Nephron (organoid): ENCODE results near the gene SMYD5.
"Not testable (repeated sequence)": the region's sequence is repeated elsewhere in the genome, so short reads cannot be mapped to it uniquely, and the experiment has no call there.

ENCODE experiments used
- H3K27ac Mint-ChIP-seq, 3 experiments: 2 replicates each; pipeline ENCODE4 v1.8.0; 2020; ENCODE audit warnings: mixed read lengths in 3 of 3, mild to moderate bottlenecking in 2 of 3, moderate library complexity in 1 of 3
- H3K27me3 Mint-ChIP-seq: 2 replicates; pipeline ENCODE4 v1.8.0; 2021; ENCODE audit warnings: low read depth, mild to moderate bottlenecking, moderate library complexity, mixed read lengths
- H3K36me3 Mint-ChIP-seq: 2 replicates; pipeline ENCODE4 v1.8.0; 2020; ENCODE audit warnings: low read depth, mixed read lengths
- H3K4me1 Mint-ChIP-seq: 2 replicates; pipeline ENCODE4 v1.8.0; 2020; ENCODE audit warnings: mixed read lengths
- H3K4me3 Mint-ChIP-seq, 3 experiments: 2 replicates each; pipeline ENCODE4 v1.8.0; 2020; ENCODE audit warnings: mild to moderate bottlenecking in 3 of 3, mixed read lengths in 3 of 3, moderate library complexity in 2 of 3
- H3K9me3 Mint-ChIP-seq: 2 replicates; pipeline ENCODE4 v1.8.0; 2020; ENCODE audit warnings: mixed read lengths
- TF ChIP-seq, protein P1 (sequence below), 3 experiments: fragments of 200-600 bp; sonication (generic); IDR thresholded peaks; one replicate each; pipeline ENCODE4 v1.5.0; 2021; ENCODE audit warnings: antibody characterized with exemption in 3 of 3; ENCODE audit not compliant: unreplicated experiment in 3 of 3

The SMYD5 gene

GRCh38 chr2:73214120-73215035, at the start of gene SMYD5:
SMYD5 (plus strand) TSS chr2:73214245; CDS start chr2:73214267, 22 bp downstream.
- peak within 1 kb of the TSS; percentile 80 to 97 (median 90) for H3K27ac Mint-ChIP-seq
- no peaks in the 10 kb centered on the region for H3K36me3 Mint-ChIP-seq
- peaks cover 20% of the 10 kb centered on the region for H3K4me1 Mint-ChIP-seq
- H3K4me3 Mint-ChIP-seq, result peak within 1 kb of the TSS; percentile 87 to 94 (median 89)
- H3K27me3 Mint-ChIP-seq, result peaks cover 5% of the 10 kb centered on the region
- no peaks in the 10 kb centered on the region for H3K9me3 Mint-ChIP-seq
- TF ChIP-seq, protein P1, sequence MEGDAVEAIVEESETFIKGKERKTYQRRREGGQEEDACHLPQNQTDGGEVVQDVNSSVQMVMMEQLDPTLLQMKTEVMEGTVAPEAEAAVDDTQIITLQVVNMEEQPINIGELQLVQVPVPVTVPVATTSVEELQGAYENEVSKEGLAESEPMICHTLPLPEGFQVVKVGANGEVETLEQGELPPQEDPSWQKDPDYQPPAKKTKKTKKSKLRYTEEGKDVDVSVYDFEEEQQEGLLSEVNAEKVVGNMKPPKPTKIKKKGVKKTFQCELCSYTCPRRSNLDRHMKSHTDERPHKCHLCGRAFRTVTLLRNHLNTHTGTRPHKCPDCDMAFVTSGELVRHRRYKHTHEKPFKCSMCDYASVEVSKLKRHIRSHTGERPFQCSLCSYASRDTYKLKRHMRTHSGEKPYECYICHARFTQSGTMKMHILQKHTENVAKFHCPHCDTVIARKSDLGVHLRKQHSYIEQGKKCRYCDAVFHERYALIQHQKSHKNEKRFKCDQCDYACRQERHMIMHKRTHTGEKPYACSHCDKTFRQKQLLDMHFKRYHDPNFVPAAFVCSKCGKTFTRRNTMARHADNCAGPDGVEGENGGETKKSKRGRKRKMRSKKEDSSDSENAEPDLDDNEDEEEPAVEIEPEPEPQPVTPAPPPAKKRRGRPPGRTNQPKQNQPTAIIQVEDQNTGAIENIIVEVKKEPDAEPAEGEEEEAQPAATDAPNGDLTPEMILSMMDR (IDR thresholded peaks at IDR 0.05; ENCODE audit: unreplicated experiment in 3 of 3), result no peak

DNA sequence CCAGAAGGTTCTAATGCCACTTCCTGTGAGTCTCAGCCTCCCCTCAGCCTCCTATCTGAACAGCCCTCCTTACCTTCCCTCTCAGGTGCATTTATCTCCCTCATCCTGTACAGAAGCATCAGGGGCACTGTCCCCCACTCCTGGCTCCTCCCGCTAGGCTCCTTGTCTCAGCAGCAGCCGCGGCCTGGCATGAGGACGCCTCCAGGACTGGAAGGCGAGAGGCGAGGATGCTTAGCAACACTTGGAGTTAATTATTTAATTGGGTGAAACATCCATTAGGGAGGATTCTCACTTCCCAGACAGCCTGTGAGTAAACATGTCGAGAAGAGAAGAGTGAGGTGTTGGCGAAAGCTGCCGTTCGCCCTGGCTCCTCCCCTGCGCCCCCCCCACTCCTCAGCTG, 48.1 kb upstream of the SMYD5 start:
- H3K36me3 Mint-ChIP-seq, H3K9me3 Mint-ChIP-seq, H3K27me3 Mint-ChIP-seq, H3K4me3 Mint-ChIP-seq, H3K27ac Mint-ChIP-seq, H3K4me1 Mint-ChIP-seq: not testable (repeated sequence)

- H3K4me3 Mint-ChIP-seq, H3K36me3 Mint-ChIP-seq, H3K27ac Mint-ChIP-seq, H3K9me3 Mint-ChIP-seq, H3K4me1 Mint-ChIP-seq: not testable (repeated sequence)
- H3K27me3 Mint-ChIP-seq, result peaks cover 10% of the 10 kb centered on the region
Observed at GRCh38 chr2:73166813-73167212, 47.2 kb upstream of the SMYD5 start.

DNA sequence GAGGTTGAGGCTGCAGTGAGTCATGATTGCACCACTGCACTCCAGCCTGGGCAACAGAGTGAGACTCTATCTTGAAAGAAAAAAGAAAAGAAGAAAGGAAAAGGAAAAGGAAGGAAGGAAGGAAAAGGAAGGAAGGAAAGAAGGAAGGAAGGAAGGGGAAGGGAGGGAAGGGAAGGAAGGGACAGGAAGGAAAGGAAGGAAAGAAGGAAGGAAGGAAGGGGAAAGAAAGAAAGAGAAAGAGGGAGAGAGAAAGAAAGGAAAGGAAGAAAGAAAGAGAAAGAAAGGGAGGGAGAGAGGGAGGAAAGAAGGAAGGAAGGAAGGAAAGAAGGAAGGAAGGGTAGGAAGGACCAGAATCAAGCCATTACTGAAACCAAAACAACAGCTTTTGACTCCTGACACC, 45.7 kb upstream of the SMYD5 start:
- H3K36me3 Mint-ChIP-seq, H3K27ac Mint-ChIP-seq, H3K4me3 Mint-ChIP-seq, H3K4me1 Mint-ChIP-seq, H3K9me3 Mint-ChIP-seq: not testable (repeated sequence)
- H3K27me3 Mint-ChIP-seq, result peaks cover 25% of the 10 kb centered on the region

- not testable (repeated sequence) for H3K9me3 Mint-ChIP-seq, H3K4me3 Mint-ChIP-seq, H3K4me1 Mint-ChIP-seq, H3K36me3 Mint-ChIP-seq, H3K27ac Mint-ChIP-seq
- peaks cover 37% of the 10 kb centered on the region for H3K27me3 Mint-ChIP-seq
Observed at GRCh38 chr2:73170341-73170740, 43.7 kb upstream of the SMYD5 start.

DNA sequence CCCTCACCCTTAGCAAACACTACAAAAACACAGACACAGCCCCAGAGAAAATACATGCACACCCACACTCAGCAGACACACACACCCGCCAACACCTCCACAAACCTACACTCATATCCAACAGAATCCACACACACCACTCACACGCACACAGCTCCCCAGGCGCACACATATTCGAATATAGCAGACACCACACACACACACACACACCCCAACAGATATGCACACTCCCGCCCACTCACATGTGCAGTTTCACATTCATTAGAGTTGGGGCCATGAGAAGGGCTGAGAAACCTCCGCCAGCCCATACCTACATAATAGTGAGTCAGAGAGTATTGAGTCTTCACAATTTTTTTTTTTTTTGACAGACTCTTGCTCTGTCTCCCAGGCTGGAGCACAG, 41.1 kb upstream of the SMYD5 start:
- H3K4me1 Mint-ChIP-seq, result peaks cover 13% of the 10 kb centered on the region

DNA sequence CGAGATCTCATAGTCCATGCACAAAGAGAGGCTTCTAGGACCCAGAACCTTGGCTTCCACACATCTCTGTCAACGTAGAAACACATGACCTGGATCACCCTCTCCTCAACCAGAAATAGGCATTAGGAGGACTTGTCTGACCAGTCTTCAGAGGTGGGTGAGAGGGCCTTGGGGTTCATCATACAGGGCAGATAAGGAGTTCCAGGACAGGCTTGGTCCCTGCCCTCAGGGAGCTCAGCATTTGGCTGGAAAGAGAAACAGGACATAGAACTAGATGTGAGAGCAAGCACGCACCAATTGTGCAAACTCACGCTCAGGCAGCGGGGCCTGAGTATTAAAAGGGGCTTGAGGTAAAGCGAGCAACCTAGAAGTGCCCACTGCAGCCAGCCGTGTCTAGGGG, 40.3 kb upstream of the SMYD5 start:
- no peaks in the 10 kb centered on the region for H3K9me3 Mint-ChIP-seq
- TF ChIP-seq, protein P1 (IDR thresholded peaks at IDR 0.05; ENCODE audit: unreplicated experiment in 3 of 3), result no peak
- H3K27ac Mint-ChIP-seq, result no peak overlapping the region
- H3K4me1 Mint-ChIP-seq, result peaks cover 13% of the 10 kb centered on the region
- H3K36me3 Mint-ChIP-seq, result no peaks in the 10 kb centered on the region
- peak overlapping the region; percentile 24 to 60 (median 31) for H3K4me3 Mint-ChIP-seq
- peaks cover 68% of the 10 kb centered on the region for H3K27me3 Mint-ChIP-seq

More for the DNA sequence above, 41.1 kb upstream of the SMYD5 start:
- TF ChIP-seq, protein P1 (IDR thresholded peaks at IDR 0.05; ENCODE audit: unreplicated experiment in 3 of 3), result no peak
- no peaks in the 10 kb centered on the region for H3K9me3 Mint-ChIP-seq
- H3K27me3 Mint-ChIP-seq, result peaks cover 59% of the 10 kb centered on the region
- no peak overlapping the region for H3K4me3 Mint-ChIP-seq
- H3K36me3 Mint-ChIP-seq, result no peaks in the 10 kb centered on the region
- no peak overlapping the region for H3K27ac Mint-ChIP-seq

GRCh38 chr2:73174244-73174643, 39.8 kb upstream of the SMYD5 start:
- Mint-ChIP-seq H3K4me1 (peaks cover 13% of the 10 kb centered on the region), H3K4me3 (peak overlapping the region; percentile 30 to 53 (median 39)), H3K27me3 (peaks cover 72% of the 10 kb centered on the region), H3K36me3 (no peaks in the 10 kb centered on the region), H3K27ac (no peak overlapping the region), H3K9me3 (no peaks in the 10 kb centered on the region)
- TF ChIP-seq, protein P1 (IDR thresholded peaks at IDR 0.05; ENCODE audit: unreplicated experiment in 3 of 3), result no peak
